ENCODE measurements around the gene MYLIP.

The MYLIP gene

GRCh38 chr6:16177881-16178280 is 49.0 kb downstream of the MYLIP start:
- no peak for DNase-seq

- no peak for DNase-seq
Observed at GRCh38 chr6:16178351-16178750, 49.5 kb downstream of the MYLIP start.

- no peak for DNase-seq
Observed at GRCh38 chr6:16179063-16179462, 50.2 kb downstream of the MYLIP start.

- DNase-seq = no peak
Observed at GRCh38 chr6:16179970-16180431, 51.1 kb downstream of the MYLIP start.

- no peak for DNase-seq
Observed at GRCh38 chr6:16180696-16181438, 52.0 kb downstream of the MYLIP start.

- no peak for DNase-seq
Observed at GRCh38 chr6:16181439-16182297, 52.8 kb downstream of the MYLIP start.

- no peak for DNase-seq
Observed at GRCh38 chr6:16183187-16183664, 54.3 kb downstream of the MYLIP start.

GRCh38 chr6:16184129-16184528 is 55.2 kb downstream of the MYLIP start:
- no peak for DNase-seq

GRCh38 chr6:16184551-16184950 is 55.7 kb downstream of the MYLIP start:
- no peak for DNase-seq

- DNase-seq = no peak
Observed at GRCh38 chr6:16187176-16187575, 58.3 kb downstream of the MYLIP start.

GRCh38 chr6:16190214-16190613 is 61.3 kb downstream of the MYLIP start:
- no peak for DNase-seq

- no peak for DNase-seq
Observed at GRCh38 chr6:16196260-16196983, 67.5 kb downstream of the MYLIP start.

GRCh38 chr6:16196984-16197546 is 68.2 kb downstream of the MYLIP start:
- DNase-seq = no peak
